HG03432 (cell line): Measurements from ENCODE around the gene C22orf39.
A peak's percentile ranks its signal among the peaks of the same experiment; 100 is the strongest.

ENCODE experiments used
- ATAC-seq: cut with Tn5 transposase; IDR thresholded peaks from one replicate; pipeline ENCODE4 v1.9.1; 2021; ENCODE audit warnings: mild to moderate bottlenecking, moderate library complexity; ENCODE audit not compliant: unreplicated experiment

Gene C22orf39, protein sequence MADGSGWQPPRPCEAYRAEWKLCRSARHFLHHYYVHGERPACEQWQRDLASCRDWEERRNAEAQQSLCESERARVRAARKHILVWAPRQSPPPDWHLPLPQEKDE

DNA sequence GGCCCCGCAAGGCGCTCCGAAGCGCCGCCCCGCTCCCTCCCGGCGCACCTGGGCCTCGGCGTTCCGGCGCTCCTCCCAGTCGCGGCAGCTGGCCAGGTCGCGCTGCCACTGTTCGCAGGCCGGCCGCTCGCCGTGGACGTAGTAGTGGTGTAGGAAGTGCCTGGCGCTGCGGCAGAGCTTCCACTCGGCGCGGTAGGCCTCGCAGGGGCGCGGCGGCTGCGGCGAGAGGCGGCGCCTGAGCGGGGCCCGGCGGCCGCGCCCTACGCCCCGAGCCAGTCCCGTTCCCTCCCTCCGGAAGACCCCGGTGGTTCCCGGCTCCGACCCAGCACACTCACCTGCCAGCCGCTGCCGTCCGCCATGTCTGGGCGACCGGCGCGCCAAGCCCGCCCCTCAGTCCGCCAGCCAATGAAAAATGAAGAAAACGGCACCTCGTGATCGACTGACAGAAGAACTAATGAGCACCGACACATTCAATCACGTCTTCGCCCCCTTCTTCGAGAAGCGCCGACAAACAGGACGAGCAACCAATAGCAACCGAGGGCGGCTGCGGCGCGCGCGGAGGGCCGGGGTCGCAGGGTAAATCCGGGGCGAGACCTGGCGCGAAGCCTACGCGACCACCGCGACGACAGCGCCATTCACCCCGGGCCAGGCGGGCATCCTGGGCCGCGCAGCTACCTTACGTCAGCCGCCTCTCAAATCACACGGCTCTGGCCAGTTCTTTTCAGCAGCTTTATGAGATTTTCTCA is at the start of gene C22orf39:
C22orf39 (minus strand) TSS at position 382 of the 746 bp plus-strand sequence; CDS start at position 359, 23 bp downstream.
- ATAC-seq = peak; percentile 85

DNA sequence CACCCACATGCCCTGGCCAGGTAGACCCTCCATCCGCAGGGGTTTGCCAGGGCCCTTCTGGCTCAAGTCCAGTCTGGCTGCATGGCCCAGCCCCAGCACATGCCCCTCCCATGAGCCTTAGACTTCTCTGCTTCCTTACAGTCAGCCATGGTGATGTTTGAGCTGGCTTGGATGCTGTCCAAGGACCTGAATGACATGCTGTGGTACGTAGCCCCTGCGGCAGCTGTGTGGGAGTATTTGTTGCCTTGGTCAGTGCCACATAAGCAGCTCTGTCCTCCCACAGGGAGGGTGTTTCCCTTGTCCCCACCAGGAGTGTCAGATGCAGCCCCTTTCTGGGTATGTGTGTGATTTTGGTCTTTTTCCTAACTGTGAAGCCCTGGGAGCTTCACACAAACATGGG is 49.7 kb upstream of the C22orf39 start:
- no peak for ATAC-seq

DNA sequence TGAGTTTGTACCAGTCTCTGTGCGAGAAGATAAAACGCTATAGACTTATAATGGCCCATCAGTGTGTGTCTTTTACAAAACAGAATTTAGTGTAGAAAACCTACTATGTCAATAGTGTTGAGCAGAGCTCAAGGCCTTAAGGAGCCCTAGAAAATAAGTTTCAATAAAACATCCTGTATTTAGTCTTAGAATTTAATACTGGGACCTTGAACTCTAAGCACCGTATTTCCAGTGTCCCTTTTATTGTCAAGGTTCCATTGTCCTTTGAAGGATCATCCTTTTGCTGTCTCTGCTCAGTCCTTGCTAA is 48.8 kb upstream of the C22orf39 start:
- no peak for ATAC-seq

DNA sequence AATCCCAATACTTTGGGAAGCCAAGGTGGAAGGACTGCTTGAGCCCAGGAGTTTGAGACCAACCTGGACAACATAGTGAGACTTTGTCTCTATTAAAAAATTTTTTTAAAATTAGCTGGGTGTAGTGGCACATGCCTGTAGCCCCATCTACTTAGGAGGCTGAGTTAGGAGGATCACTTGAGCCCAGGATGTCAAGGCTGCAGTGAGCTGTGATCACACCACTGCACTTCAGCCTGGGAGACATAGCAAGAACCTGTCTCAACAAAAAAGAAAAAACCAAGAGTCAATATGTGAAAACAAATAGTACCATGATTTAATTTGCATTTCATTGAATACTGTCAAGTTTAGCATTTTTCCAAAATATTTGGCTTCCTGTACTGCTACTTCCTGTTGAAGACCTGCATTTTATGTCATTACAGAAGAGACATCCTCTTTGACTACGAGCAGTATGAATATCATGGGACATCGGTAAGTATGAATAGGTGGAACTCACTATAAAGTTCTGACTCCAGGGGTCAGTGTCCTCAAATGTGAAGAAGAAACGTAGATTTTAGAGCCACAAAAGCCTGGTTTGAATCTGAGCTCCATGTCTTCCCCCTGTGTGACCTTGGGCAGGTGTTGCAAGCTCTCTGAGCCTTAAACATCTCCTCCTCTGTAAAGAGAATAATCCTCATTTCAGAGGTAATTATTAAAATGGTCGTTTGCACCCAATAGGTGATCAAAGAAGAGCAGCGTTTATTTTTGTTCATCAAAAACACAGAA is 48.2 kb upstream of the C22orf39 start:
- no peak for ATAC-seq

DNA sequence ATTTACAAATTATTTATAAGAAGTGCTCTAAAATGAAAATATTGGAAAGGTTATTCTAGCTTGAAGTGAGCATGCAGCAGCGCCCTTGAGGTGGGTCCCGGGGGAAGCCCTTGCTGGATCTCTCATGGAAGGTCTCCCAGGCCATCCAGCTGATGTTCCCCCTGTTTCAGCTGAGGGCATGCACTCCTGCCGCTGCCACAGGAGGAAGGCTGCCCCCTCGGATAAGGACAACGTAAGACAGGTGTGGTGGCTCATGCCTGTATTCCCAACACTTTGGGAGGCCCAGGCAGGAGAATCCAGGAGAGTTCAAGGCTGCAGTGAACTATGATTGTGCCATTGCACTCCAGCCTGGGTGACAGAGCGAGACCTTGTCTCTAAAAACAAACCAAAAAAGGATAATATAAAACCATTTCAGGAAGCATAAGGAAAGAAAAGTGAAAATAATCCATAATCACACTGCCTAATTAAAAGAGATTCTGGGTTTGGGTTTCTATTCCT is 47.2 kb upstream of the C22orf39 start:
- no peak for ATAC-seq

DNA sequence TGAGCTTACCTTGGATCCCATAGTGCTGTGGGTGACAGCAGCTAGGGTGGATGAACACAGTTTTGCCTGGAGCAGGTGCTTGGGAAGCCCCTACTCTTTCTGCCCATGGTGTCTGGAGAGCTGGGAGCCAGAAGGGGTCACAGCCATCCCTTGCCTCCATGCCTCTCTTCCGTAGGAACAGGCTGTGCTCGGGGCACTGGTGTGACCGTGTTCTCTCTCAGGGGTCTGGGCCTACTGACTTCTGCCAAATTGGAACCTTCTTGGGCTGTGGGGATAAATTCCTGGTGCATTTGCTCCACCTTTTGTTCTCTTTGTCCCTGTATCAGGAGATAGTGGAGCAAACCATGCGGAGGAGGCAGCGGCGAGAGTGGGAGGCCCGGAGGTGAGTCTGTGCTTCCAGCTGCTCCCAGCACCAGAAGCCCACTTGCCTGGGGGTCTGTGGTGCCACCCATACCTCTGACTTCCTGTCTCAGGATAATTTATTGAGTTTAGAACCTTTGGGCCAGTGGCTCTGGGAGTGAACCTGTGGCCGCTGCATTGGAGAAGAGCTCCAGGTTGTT is 46.6 kb upstream of the C22orf39 start:
- ATAC-seq = no peak

DNA sequence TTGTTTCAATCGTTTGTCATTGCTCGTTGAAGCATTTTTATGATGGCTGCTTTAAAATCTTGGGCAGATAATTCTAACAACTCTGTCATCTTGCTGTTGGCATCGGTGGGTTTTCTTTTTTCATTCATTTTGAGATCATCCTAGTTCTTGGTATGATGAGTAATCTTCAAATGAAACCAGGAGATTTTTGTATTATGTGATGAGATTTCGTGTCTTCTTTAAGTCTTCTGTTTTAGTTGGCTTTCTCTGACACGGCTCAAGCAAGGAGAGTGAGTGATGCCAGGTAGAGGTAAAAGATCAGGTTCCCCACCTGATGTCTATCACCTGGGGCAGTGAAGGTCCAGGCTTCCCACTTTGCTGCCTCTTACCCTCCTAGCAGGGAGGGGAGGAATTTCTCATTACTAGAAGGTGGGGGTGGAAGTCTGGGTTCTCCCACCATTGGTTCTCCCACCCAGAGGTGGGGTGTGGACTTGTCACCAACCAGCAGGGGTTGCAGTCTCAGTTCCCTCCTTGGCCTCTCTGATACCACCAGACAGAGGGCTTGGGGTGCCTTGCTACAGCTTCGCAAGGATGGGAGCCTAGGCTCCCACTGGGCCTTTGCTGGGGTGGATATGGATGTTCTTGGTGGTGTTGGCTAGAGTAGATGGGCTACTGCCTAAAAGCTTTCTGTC is 45.1 kb upstream of the C22orf39 start:
- ATAC-seq = no peak

DNA sequence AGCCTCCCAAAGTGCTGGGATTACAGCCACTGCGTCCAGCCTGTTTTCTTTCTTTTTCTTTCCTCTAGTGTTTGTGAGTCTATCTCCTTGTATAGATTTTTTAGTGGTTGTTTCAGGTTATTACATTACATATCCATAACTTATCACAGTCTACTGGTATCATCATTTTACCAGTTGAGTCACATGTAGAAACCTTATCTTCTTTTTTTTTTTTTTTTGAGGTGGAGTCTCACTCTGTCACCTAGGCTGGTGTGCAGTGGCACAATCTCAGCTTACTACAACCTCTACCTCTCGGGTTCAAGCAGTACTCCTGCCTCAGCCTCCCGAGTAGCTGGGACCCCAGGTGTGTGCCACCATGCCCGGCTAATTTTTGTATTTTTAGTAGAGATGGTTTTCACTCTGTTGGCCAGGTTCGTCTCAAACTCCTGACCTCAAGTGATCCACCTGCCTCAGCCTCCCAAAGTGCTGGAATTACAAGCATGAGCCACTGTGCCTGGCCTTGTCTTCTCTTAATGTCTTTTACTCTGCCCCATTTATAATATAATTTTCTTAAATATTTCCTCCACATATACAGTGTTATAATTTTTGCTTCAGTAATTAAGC is 43.2 kb upstream of the C22orf39 start:
- no peak for ATAC-seq

DNA sequence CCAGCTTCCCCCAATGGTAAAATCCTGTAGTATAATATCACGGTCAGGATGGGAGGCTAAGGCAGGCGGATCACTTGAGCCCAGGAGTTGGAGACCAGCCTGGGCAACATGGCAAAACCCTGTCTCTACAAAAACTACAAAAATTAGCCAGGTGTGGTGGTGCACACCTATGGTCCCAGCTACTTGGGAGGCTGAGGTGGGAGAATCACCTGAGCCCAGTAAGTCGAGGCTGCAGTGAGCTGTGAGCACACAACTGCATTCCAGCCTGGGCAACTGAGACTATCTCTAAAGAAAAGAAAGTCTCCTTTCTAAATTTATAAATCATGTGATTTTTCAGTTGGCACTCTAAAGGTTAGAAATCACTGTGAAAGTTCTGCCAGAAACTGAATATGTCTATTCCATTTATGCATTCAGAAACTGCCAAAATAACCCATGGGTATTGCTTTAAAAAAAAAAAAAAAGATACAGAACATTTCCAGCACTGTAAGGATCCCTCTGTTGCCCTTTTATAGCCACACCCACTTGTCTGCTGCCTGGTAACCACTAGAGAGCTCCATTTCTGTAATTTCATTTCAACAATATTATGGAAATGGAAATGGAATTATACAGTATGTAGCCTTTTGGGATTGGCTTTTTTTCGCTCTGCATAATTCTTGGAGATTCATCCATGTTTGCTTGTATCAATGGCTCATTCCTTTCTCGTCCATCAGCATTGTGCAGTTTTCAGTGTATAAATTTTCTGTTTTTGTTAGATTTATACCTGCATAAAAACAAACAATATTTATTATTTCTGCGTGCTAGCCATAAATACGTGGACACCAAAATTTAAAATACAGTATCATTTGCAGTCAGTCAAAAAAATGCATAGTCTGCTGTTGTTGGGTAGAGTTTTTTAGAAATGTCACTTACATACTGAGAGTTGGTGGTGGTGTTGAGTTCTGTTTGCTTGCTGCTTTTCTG is 41.7 kb upstream of the C22orf39 start:
- no peak for ATAC-seq

DNA sequence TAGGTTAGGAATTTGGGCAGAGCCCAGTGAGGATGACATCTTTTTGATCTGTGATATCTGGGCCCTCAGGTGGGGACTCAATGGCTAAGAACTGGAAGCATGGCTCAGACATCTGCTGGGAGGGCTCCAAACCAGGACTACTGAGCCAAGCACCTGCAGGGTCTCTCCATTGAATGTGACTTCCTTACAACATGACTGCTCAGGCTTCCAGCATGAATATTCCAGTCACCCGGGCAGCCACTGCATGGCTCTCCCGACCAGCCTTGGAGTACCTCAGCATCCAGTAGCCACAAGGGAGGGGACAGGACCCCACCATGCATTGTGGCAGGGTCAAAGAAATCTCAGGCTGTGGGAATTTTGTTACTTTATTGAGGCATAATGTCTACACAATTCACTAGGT is 40.8 kb upstream of the C22orf39 start:
- ATAC-seq = no peak

DNA sequence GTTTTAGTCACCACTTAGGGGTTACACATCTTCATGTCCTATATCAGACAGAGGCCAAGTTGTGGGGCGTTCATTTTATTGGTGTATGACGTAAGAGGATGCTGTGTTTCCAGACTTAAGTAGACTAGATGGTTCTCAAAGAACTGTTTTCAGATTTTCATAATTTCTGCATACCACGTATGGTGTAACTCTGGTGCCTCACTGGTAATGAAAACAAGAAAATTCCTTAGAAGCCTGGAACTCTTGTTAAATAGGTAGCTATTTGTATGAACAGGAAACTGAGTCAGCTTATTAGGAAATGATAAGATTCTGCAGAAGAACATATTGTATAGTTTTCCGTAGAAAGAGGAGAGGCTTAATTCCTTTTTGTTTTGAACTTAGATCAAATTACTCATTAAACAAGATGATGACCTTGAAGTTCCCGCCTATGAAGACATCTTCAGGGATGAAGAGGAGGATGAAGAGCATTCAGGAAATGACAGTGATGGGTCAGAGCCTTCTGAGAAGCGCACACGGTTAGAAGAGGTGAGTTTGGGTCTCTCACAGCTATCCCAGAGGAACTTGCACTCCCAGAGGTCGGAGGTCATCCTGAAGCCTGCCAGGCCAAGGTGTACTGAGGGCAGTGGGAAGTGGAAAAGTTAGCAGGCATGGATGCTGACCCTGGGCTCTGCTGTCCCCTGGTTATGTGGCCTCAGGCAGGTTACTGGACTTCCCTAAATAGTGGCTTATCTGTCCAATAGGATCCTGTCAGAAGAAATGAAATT is 36.2 kb upstream of the C22orf39 start:
- ATAC-seq = no peak

DNA sequence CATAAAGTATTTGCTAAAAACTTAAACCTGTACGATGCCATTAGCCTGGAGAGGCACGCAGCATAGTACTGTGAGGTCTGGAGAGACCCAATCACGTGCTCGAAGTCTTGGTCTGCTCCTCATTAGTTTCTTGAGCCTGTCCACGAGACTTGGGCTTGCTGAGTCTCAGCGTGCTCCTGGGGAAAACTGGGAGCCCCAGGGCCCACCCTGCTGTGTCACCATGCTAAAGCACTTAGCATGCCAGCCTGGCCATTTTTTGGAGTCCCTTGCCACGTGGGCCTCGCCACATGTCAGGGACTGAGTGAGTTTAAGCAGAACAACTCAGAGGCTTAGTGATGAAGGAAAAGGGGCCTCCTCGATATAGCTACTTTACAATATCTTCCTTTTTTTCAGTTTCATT is 34.8 kb upstream of the C22orf39 start:
- no peak for ATAC-seq

DNA sequence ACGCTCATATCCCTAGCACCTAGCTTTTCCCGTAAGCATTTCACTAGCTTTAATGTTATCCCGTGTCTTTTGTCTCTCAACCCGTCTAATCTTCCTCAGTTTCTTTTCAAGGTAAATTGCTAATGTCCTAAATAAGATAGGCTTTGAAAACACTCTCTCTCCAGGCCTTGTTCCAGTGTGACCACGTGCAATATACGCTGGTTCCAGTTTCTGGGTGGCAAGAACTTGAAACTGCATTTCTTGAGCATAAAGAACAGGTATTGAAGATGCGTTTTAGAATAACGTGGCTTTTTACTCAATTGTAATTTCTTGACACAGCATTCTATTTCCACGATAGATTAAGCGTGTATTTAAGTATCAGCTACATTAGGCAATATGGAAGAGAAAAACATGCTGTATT is 33.3 kb upstream of the C22orf39 start:
- ATAC-seq = no peak

DNA sequence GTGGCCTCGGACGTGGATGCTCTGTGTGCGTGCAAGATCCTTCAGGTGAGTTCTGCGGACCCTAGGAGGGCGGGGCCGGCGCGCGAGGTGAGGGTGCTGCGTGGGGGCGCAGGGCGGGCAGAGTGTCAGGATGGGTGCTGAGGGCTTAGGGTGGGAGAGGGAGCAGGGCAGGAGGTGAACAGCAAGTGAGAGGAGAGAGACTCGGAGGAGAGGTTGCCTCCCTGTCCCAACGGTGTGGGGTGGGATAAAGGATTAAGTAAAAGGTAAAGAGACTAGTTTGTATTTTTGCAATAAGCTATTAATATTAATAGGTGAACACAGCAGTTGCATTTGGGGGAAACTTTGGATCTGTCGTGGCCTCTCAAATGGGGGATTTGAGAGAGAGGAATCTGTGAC is 32.7 kb upstream of the C22orf39 start:
- no peak for ATAC-seq

DNA sequence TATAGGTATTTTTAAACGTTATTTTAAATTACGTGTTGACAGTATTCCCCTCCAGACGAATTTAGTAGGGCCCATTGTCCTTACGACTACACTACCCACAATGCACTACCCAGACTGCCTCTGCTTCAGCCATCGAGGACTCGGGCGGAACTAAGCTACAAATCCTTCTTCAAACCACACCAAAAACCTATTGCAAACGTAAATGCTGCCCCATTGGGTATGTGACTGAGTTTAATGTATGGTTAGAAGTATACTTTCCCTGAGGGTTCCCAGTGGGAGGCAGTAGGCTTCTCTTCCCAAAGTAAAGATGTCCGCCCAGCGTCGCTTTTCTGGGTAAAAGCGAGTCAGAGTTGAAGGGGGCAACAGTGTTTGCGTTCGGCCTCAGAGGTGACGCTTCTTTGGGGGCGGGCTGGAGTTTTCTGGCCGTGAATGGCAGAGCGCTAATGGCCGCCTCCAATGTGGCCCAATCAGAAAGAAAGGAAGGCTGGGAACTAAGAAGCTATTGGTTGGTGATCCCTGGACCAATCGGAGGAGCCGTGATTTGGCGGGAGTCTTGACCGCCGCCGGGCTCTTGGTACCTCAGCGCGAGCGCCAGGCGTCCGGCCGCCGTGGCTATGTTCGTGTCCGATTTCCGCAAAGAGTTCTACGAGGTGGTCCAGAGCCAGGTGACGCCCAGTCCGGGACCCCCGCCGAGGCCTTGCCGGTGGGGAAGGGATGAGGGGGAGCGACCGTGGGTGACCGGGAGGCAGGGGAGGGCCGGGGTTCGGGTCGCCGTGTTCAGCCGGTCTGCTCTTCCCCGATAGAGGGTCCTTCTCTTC is 32.1 kb upstream of the C22orf39 start, which contains the start of gene CDC45:
CDC45 (plus strand) TSS at position 566 of the 818 bp plus-strand sequence; CDS start at position 615, 49 bp downstream.
- peak; percentile 83 for ATAC-seq

DNA sequence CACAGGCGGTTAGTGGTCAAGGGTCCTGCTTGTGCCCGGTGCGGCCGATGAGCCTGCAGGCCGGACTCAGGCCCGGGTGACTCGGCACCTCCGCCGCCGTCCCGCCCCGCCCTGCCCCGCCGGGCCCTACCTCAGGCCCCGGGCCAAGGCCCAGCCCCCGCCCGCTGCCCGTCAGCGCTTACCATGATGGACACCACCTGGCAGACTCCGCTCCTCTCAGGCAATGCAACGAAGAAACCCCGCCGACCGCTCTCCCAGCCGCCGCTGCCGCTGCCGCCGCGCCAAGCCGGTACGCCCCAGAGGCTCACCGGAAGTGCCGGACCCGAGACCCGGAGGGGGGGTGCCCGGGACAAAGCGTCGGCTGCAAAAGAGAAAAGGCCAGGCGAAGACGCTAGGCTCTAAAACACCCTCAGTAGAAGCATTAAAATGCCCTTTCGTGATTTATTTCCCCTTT is 31.4 kb upstream of the C22orf39 start, which contains the start of gene UFD1:
UFD1 (minus strand) TSS at position 293 of the 454 bp plus-strand sequence; CDS start at position 185, 108 bp downstream.
- ATAC-seq = peak; percentile 67

DNA sequence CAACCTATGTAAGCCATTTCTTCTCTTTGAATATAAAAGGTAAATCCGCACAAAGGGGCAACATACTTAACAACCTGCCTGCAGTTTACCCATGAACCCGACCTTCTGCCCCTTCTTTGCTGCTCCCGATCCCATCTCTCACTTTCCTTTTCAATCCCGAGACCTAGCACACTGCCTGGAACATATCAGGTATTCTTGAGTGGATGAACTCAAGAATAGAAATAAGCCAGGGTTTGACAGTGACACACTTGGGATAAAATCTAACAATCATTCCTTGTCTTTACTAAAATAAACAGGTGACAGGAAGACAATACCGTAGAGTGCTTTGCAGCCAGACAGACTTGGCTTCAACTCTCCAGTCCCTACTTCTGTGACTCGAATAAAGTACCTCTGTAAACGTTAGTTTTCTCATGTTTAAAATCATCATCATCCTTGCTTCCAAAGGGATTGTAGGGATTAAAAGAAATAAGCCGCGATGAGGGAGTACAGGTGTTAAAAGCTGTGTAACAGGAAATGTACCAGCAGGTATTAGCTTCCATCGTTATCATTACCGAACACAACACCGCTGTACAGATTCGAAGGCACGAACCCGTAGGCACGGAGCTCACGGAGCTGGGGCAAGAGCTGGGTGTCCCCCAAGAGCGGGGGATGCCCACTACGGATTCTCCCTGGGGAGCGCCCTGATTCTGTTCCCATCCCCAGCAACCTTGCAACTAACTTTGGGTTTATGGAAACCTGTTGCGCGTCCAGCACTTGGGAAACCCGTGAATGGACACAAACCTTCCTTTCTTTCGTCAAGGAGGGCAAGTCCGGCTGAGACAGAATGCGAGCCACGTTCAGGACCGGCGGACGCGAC is 30.8 kb upstream of the C22orf39 start:
- no peak for ATAC-seq
